ENCODE results near the gene PRSS27. TPM values are rescaled to one million over a fixed set of nuclear protein-coding genes. Genes with fewer than 3 reads are reported as not detected.

The PRSS27 gene
- total RNA-seq, 2 donors from 2014 or later, result 2.1 TPM; not detected in 1

- intact Hi-C loops (cut with DNase I), result no loop called here
- H3K27ac ChIP-seq, result peak overlapping the region in 3 of 4 donors; percentile 49 to 73 (median 66)
- DNase-seq (peak in 2 of 4 donors; percentile 37 to 54), ATAC-seq (peak; percentile 67)
- no peaks in the 10 kb centered on the region for H3K27me3 ChIP-seq
- H3K4me3 ChIP-seq, result no peak overlapping the region
- H3K9me3 ChIP-seq, result no peaks in the 10 kb centered on the region
- H3K36me3 ChIP-seq (replicated peaks in 1 of 2; ENCODE audit: insufficient read depth in 1 of 2, low read depth in 2 of 2), result peaks cover 0 to 4% of the 10 kb centered on the region in 2 donors
- 49 to 52% methylated on average over 23 of the region's 23 CpGs for WGBS, 2 donors
- peaks cover 24% of the 10 kb centered on the region for H3K4me1 ChIP-seq
- TF ChIP-seq CTCF (IDR thresholded peaks at IDR 0.05), result no peak
- no peak for TF ChIP-seq POLR2A (IDR thresholded peaks at IDR 0.05)
Measured at GRCh38 chr16:2663553-2664546, 56.2 kb downstream of the PRSS27 start.

Other genes with a start within 250 kb of the PRSS27 start
- gene NTN3, start 248.9 kb downstream of the PRSS27 start, total RNA-seq, result not detected
- gene TBC1D24, start 245.1 kb downstream of the PRSS27 start, total RNA-seq, result 10 to 100 TPM; 18.7 to 30.0 TPM
- gene ATP6V0C, start 206.3 kb downstream of the PRSS27 start, total RNA-seq, result 10 to 100 TPM; 33.5 to 38.9 TPM
- 10 to 100 TPM; 13.7 to 33.6 TPM for gene AMDHD2, start 199.9 kb downstream of the PRSS27 start, total RNA-seq
- 1 to 10 TPM in 1 of 2 donors, under 1 TPM in 1; 0.52 to 1.3 TPM for gene CEMP1, start 188.8 kb downstream of the PRSS27 start, total RNA-seq
- 10 to 100 TPM; 20.5 to 28.0 TPM for gene PDPK1, start 182.2 kb downstream of the PRSS27 start, total RNA-seq
- gene KCTD5, start 37.7 kb downstream of the PRSS27 start, total RNA-seq, result 1 to 10 TPM; 6.2 to 7.3 TPM
- gene SRRM2, start 32.4 kb upstream of the PRSS27 start, total RNA-seq, result 1,000 to 10,000 TPM in 1 of 2 donors, 100 to 1,000 TPM in 1; 231 to 1,198 TPM
- 100 to 1,000 TPM in 1 of 2 donors, 10 to 100 TPM in 1; 77.5 to 186 TPM for gene ELOB, start 57.1 kb upstream of the PRSS27 start, total RNA-seq
- not detected for gene PRSS33, start 67.3 kb upstream of the PRSS27 start, total RNA-seq
- gene PRSS41, start 78.2 kb upstream of the PRSS27 start, total RNA-seq, result not detected
- 1 to 10 TPM in 1 of 2 donors, under 1 TPM in 1; 0.66 to 1.6 TPM for gene PRSS21, start 97.0 kb upstream of the PRSS27 start, total RNA-seq
- not detected for gene ZG16B, start 110.1 kb upstream of the PRSS27 start, total RNA-seq
- 10 to 100 TPM in 1 of 2 donors, 1 to 10 TPM in 1; 3.6 to 19.4 TPM for gene PRSS22, start 137.9 kb upstream of the PRSS27 start, total RNA-seq
- gene FLYWCH2, start 163.0 kb upstream of the PRSS27 start, total RNA-seq, result 10 to 100 TPM; 23.6 to 49.1 TPM
- gene FLYWCH1, start 191.7 kb upstream of the PRSS27 start, total RNA-seq, result 10 to 100 TPM; 24.6 to 53.7 TPM
- gene KREMEN2, start 244.1 kb upstream of the PRSS27 start, total RNA-seq, result 1 to 10 TPM in 1 of 2 donors, not detected in 1; 6.3 TPM
- gene PAQR4, start 249.1 kb upstream of the PRSS27 start, total RNA-seq, result 10 to 100 TPM in 1 of 2 donors, 1 to 10 TPM in 1; 8.8 to 13.2 TPM